ENCODE data around the gene SIPA1L3.

- no peak for TF ChIP-seq KLF9 (CRISPR knock-in tag; IDR thresholded peaks at IDR 0.05; ENCODE audit: low read depth)
- no peak for TF ChIP-seq MBD4 (IDR thresholded peaks at IDR 0.05; ENCODE audit: borderline replicate concordance, low read length)
- no peak for TF ChIP-seq ZKSCAN1 (IDR thresholded peaks at IDR 0.05; ENCODE audit: low read length)
Measured at GRCh38 chr19:38012290-38012689, 105.3 kb downstream of the SIPA1L3 start.
